Thoracic aorta (tissue), 2 donors: Measurements from ENCODE around the gene LIAS. TPM values are rescaled to one million over a fixed set of nuclear protein-coding genes. Genes with fewer than 3 reads are reported as not detected.

Experiments
- ATAC-seq: fragments of 150-250 bp; one replicate; pipeline ENCODE4 v1.8.0; 2017; ENCODE audit warnings: low read depth; ENCODE audit not compliant: insufficient number of reproducible peaks, low FRiP score
- DNase-seq: peaks from one replicate; pipeline ENCODE4 v3.0.0-alpha.2; 2020; ENCODE audit warnings: low spot score
- H3K27ac ChIP-seq, 2 donors: fragments of 200-600 bp; sonication (generic); 1 replicate in 1 of 2; 2 replicates in 1 of 2; pipeline ENCODE4 v1.5.1; 2016; ENCODE audit warnings: mild to moderate bottlenecking in 2 of 2, moderate library complexity in 2 of 2
- H3K27me3 ChIP-seq: fragments of 200-600 bp; sonication (generic); replicated peaks from 2 replicates; pipeline ENCODE4 v1.6.0; 2016; ENCODE audit warnings: mild to moderate bottlenecking; ENCODE audit not compliant: insufficient read depth
- H3K36me3 ChIP-seq: fragments of 200-600 bp; sonication (generic); one replicate; pipeline ENCODE4 v1.5.1; 2016
- H3K4me1 ChIP-seq, 2 donors: fragments of 200-600 bp; sonication (generic); 1 replicate in 1 of 2; 2 replicates in 1 of 2; pipeline versions ENCODE4 v1.5.1 to v1.6.0; 2016; ENCODE audit warnings: low read depth in 2 of 2, mild to moderate bottlenecking in 1 of 2; ENCODE audit not compliant: control insufficient read depth in 1 of 2
- H3K4me3 ChIP-seq: fragments of 200-600 bp; sonication (generic); 2 replicates; pipeline ENCODE4 v1.5.1; 2016; ENCODE audit warnings: mild to moderate bottlenecking
- H3K9me3 ChIP-seq: fragments of 200-600 bp; sonication (generic); 2 replicates; pipeline ENCODE4 v1.5.1; 2016
- total RNA-seq, 2 donors: library from RNA; depleted of rRNA; stranded (reverse); fragments of >200 nt; gene quantifications; one replicate each; pipeline versions ENCODE4 v1.1.0 to v1.2.3, GENCODE V29; 2016
- TF ChIP-seq, protein P1 (sequence below): fragments of 200-600 bp; sonication (generic); IDR thresholded peaks from one replicate; pipeline ENCODE4 v1.5.1; 2019; ENCODE audit warnings: antibody characterized with exemption

The LIAS gene
- total RNA-seq, 2 donors from 2014 or later = 4.7 to 9.2 TPM

DNA sequence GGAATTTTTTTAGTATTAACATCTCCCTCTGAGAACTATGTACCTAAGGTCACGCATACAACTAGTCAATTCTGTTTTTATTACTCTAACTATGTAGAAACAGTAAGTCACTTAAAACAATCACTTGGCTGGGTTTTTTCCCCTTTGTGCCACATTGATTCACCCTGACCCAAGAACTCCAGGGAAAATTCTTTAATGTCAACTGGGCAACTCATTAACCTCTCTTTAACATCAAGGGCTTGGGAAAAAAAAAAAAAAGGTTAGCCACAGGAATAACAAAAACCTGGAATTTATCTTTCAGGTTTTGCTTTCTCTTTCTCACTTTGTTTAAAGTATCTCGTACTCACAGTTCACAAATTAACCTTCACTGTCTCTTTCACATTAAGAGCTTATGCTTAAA, 8.2 kb upstream of the LIAS start:
- H3K27me3 ChIP-seq = no peaks in the 10 kb centered on the region
- DNase-seq (no peak), ATAC-seq (no peak)
- no peak overlapping the region for H3K4me3 ChIP-seq
- H3K9me3 ChIP-seq = no peaks in the 10 kb centered on the region
- peaks cover 40% of the 10 kb centered on the region for H3K36me3 ChIP-seq
- peaks cover 0 to 12% of the 10 kb centered on the region in 2 donors for H3K4me1 ChIP-seq
- TF ChIP-seq, protein P1, sequence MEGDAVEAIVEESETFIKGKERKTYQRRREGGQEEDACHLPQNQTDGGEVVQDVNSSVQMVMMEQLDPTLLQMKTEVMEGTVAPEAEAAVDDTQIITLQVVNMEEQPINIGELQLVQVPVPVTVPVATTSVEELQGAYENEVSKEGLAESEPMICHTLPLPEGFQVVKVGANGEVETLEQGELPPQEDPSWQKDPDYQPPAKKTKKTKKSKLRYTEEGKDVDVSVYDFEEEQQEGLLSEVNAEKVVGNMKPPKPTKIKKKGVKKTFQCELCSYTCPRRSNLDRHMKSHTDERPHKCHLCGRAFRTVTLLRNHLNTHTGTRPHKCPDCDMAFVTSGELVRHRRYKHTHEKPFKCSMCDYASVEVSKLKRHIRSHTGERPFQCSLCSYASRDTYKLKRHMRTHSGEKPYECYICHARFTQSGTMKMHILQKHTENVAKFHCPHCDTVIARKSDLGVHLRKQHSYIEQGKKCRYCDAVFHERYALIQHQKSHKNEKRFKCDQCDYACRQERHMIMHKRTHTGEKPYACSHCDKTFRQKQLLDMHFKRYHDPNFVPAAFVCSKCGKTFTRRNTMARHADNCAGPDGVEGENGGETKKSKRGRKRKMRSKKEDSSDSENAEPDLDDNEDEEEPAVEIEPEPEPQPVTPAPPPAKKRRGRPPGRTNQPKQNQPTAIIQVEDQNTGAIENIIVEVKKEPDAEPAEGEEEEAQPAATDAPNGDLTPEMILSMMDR = no peak
- no peak overlapping the region for H3K27ac ChIP-seq

DNA sequence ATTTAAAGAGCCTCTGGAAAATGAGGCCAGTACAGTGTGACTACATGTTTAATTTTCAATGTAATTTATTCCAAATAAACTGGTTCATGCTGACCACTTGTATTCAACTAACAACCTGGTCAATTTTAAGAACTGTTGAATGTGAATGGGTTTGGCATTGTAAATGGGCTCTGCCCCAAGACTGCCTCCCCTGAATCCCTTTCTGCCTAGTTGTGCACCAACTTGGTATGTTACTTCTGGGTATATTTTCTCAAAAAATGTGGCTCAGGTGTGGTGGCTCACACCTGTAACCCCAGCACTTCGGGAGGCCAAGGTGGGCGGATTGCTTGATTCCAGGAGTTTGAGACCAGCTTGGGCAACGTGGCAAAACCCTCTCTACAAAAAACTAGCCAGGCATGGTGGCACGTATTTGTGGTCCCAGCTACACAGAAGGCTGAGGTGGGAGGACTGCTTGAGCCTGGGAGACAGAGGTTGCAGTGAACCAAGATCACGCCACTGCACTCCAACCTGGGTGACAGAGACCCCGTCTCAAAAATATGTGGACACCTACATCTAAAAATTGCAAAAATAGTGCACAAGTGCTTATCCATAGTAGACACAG, 7.3 kb upstream of the LIAS start:
- peaks cover 47% of the 10 kb centered on the region for H3K36me3 ChIP-seq
- peaks cover 0 to 20% of the 10 kb centered on the region in 2 donors for H3K4me1 ChIP-seq
- ATAC-seq (no peak), DNase-seq (no peak)
- no peaks in the 10 kb centered on the region for H3K27me3 ChIP-seq
- TF ChIP-seq, protein P1 = no peak
- H3K4me3 ChIP-seq = no peak overlapping the region
- no peaks in the 10 kb centered on the region for H3K9me3 ChIP-seq
- H3K27ac ChIP-seq = no peak overlapping the region

DNA sequence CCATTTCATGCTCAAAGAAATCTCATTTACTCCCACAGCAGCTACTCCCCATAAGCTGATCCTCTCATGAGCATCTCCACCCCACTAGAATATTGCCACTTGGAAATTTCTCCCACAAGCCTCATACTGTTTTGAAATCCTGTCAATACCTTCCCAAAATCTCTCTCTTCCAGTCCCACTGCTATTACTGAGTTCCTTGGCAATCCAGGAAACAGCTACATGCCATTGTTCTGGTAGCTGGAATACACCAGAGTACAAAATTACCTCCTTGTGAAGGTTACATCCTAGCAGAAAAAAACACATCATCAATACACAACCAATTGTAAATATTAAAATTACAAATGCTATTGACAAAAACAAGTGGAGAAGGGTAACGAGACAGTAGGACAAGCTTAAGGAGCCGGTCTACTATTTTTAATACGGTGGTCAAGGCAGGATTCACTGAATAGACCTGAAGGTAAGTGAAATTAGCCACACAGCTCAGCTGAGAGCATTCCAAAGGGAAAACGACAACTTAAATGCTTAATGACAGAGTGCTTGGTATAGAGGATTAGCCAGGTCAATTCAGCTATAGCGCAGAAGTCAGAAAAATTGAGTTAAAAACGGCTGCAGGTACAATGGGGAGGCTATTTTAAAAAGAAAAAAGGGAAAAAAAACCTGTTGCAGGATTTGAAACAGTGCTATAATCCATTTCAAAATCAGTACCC, 6.5 kb upstream of the LIAS start:
- Histone ChIP-seq H3K4me3 (no peak overlapping the region), H3K27ac (no peak overlapping the region), H3K4me1 (peaks cover 7 to 20% of the 10 kb centered on the region in 2 donors), H3K9me3 (no peaks in the 10 kb centered on the region), H3K36me3 (peaks cover 53% of the 10 kb centered on the region), H3K27me3 (no peaks in the 10 kb centered on the region)
- no peak for ATAC-seq
- TF ChIP-seq, protein P1 = no peak
- no peak for DNase-seq

DNA sequence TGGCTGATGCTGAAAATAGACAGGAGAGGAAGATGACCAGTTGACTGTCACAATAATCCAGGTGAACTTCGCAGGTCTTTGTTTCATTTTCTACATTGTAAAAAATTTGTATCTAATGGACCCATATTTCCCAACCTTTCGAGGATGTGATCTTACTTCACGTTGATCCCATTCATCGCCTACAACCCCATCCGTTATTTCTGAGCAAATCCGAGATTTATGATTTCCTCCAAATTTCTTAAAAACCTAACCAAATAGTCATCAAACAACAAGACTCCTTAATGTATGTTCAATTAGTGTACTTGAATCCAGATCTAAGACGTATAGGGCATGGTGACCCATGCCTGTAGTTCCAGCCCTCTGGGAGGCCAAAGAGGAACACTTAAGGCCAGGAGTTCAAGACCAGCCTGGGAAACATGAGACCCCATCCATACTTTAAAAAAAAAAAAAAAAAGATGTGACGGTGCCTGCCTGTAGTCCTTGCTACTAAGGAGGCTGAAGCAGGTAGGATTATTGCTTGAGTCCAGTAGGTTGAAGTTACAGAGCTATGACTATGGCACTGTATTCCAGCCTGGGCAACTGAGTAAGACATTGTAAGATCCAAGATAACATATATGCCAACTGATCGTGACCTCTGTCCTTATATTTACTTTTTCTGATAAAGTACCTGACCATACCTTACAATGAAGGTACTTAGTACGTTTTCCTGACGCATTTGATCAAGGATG, 5.8 kb upstream of the LIAS start:
- H3K36me3 ChIP-seq = peaks cover 53% of the 10 kb centered on the region
- no peak overlapping the region for H3K27ac ChIP-seq
- peaks cover 13 to 27% of the 10 kb centered on the region in 2 donors for H3K4me1 ChIP-seq
- H3K9me3 ChIP-seq = no peaks in the 10 kb centered on the region
- TF ChIP-seq, protein P1 = no peak
- no peak overlapping the region for H3K4me3 ChIP-seq
- H3K27me3 ChIP-seq = no peaks in the 10 kb centered on the region
- no peak for ATAC-seq
- no peak for DNase-seq

DNA sequence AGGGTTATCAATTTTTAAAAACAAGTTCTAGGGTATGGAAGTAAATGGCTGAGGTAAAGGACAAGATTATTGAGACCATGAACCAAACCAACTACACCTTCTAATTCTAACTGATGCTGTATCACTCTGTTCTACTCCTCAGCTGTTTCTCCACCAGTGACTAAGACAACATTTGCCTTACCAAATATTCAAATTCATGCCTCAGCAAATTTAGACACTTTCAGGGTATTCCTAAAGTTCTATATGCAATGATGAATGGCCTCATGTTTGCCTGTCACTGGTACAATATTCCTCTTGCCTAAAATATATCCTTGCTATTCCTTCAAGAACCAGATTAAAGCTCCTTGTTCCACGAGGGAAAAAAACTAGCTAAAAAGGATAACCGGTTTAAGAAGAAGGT, 5.1 kb upstream of the LIAS start:
- TF ChIP-seq, protein P1 = no peak
- Histone ChIP-seq H3K27ac (no peak overlapping the region), H3K27me3 (no peaks in the 10 kb centered on the region), H3K4me3 (no peak overlapping the region), H3K36me3 (peaks cover 53% of the 10 kb centered on the region), H3K4me1 (peaks cover 13 to 28% of the 10 kb centered on the region in 2 donors), H3K9me3 (no peaks in the 10 kb centered on the region)
- DNase-seq = no peak
- no peak for ATAC-seq
